ENCODE results near the gene MYO1H.
"Not testable (repeated sequence)": the region's sequence is repeated elsewhere in the genome, so short reads cannot be mapped to it uniquely, and the experiment has no call there.

MYO1H gene

DNA sequence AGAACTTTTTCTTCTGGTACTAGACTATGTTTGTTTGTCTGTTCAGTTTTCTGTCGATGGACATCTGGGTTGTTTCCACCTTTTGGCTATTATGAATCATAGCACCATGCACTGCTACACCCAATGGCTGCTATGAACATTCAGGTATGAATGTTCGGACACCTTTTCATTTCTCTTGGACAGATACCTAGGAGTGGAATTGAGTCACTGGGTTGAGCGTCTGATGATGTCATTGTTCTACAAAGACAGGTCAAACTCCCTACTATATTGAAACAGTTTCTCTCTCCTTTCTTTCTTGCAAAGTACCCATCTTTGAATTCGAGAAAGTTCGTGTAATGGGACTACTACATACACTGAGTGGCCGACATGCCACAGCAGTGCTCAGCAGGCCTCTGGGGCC lies 84.7 kb downstream of the MYO1H start:
- no peaks in the 10 kb centered on the region for H3K9me3 ChIP-seq (ENCODE audit: control insufficient read depth in 5 of 5, low read length in 5 of 5)
- no peaks in the 10 kb centered on the region for H3K36me3 ChIP-seq (ENCODE audit: control insufficient read depth in 5 of 5, insufficient read depth in 5 of 5, low read length in 5 of 5)
- no peaks in the 10 kb centered on the region for H3K27me3 ChIP-seq (ENCODE audit: control insufficient read depth in 5 of 5, insufficient read depth in 4 of 5, low read length in 5 of 5)
- H3K9ac ChIP-seq (ENCODE audit: low read length in 5 of 5), result no peak overlapping the region
- H3K4me1 ChIP-seq (ENCODE audit: control insufficient read depth in 5 of 5, insufficient read depth in 5 of 5, low read length in 5 of 5), result peaks cover 2 to 31% (median 19%) of the 10 kb centered on the region in 5 donors
- no peak overlapping the region for H3K27ac ChIP-seq (ENCODE audit: low read depth, low read length)
- H3K4me3 ChIP-seq (ENCODE audit: low read depth in 1 of 5, low read length in 5 of 5), result no peak overlapping the region

GRCh38 chr12:109432842-109433304 lies 85.2 kb downstream of the MYO1H start:
- H3K4me3 ChIP-seq (ENCODE audit: low read depth in 1 of 5, low read length in 5 of 5), result peak overlapping the region in 2 of 5 donors; percentile 24 to 40
- H3K9ac ChIP-seq (ENCODE audit: low read length in 5 of 5), result peak overlapping the region in 1 of 5 donors; percentile 24
- H3K27ac ChIP-seq (ENCODE audit: low read depth, low read length), result peak overlapping the region; percentile 62
- H3K36me3 ChIP-seq (ENCODE audit: control insufficient read depth in 5 of 5, insufficient read depth in 5 of 5, low read length in 5 of 5), result no peaks in the 10 kb centered on the region
- H3K9me3 ChIP-seq (ENCODE audit: control insufficient read depth in 5 of 5, low read length in 5 of 5), result no peaks in the 10 kb centered on the region
- H3K27me3 ChIP-seq (ENCODE audit: control insufficient read depth in 5 of 5, insufficient read depth in 4 of 5, low read length in 5 of 5), result no peaks in the 10 kb centered on the region
- peaks cover 2 to 31% (median 19%) of the 10 kb centered on the region in 5 donors for H3K4me1 ChIP-seq (ENCODE audit: control insufficient read depth in 5 of 5, insufficient read depth in 5 of 5, low read length in 5 of 5)

GRCh38 chr12:109433618-109434017 lies 85.9 kb downstream of the MYO1H start:
- H3K27ac ChIP-seq (ENCODE audit: low read depth, low read length), result peak overlapping the region; percentile 62
- no peaks in the 10 kb centered on the region for H3K36me3 ChIP-seq (ENCODE audit: control insufficient read depth in 5 of 5, insufficient read depth in 5 of 5, low read length in 5 of 5)

GRCh38 chr12:109434582-109434981 lies 86.9 kb downstream of the MYO1H start:
- Histone ChIP-seq H3K27me3 (ENCODE audit: control insufficient read depth in 5 of 5, insufficient read depth in 4 of 5, low read length in 5 of 5) (no peaks in the 10 kb centered on the region), H3K4me3 (ENCODE audit: low read depth in 1 of 5, low read length in 5 of 5) (no peak overlapping the region), H3K27ac (ENCODE audit: low read depth, low read length) (peak overlapping the region; percentile 62), H3K9ac (ENCODE audit: low read length in 5 of 5) (no peak overlapping the region), H3K36me3 (ENCODE audit: control insufficient read depth in 5 of 5, insufficient read depth in 5 of 5, low read length in 5 of 5) (no peaks in the 10 kb centered on the region), H3K9me3 (ENCODE audit: control insufficient read depth in 5 of 5, low read length in 5 of 5) (no peaks in the 10 kb centered on the region), H3K4me1 (ENCODE audit: control insufficient read depth in 5 of 5, insufficient read depth in 5 of 5, low read length in 5 of 5) (peaks cover 2 to 39% (median 28%) of the 10 kb centered on the region in 5 donors)

More at GRCh38 chr12:109433618-109434017, 85.9 kb downstream of the MYO1H start:
- H3K4me1 ChIP-seq (ENCODE audit: control insufficient read depth in 5 of 5, insufficient read depth in 5 of 5, low read length in 5 of 5), result peaks cover 2 to 32% (median 20%) of the 10 kb centered on the region in 5 donors
- no peak overlapping the region for H3K9ac ChIP-seq (ENCODE audit: low read length in 5 of 5)
- no peaks in the 10 kb centered on the region for H3K9me3 ChIP-seq (ENCODE audit: control insufficient read depth in 5 of 5, low read length in 5 of 5)
- no peak overlapping the region for H3K4me3 ChIP-seq (ENCODE audit: low read depth in 1 of 5, low read length in 5 of 5)
- no peaks in the 10 kb centered on the region for H3K27me3 ChIP-seq (ENCODE audit: control insufficient read depth in 5 of 5, insufficient read depth in 4 of 5, low read length in 5 of 5)

DNA sequence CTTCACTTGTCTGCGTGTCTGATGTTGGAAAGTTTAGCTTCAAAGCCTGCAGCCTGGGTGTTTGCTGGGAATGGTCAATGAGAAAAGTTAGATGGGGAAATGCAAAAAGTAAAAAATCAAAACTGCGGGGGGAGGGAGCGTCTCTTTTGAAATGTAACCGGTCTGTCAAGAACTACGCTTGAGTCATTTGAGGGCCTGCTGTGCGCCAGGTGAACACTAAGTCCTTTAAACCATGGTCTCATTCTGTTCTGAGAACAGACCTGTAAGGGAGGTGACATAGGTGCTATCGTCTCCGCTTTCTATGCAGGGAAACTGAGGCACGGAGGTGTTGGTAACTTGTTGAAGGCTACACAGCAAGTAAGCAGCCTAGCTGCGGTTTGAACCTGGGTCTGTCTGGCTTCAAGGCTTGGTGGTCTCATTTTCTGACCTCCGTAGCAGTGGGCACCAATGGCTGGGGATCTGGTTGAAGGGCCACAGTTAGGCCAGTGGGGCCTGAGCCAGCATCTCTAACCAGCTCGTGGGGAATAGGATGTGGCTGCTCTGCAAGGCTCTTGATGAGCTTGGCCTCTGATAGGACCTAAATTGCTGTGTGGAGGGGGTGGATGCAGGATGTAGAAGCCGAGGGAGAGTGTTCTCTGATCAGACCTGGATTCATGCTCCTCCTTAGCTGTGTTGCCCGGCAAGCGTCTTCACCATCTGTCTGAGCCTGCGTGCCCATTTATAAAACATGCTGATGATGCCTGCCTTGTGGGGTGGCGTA lies 87.9 kb downstream of the MYO1H start:
- Histone ChIP-seq H3K9me3 (ENCODE audit: control insufficient read depth in 5 of 5, low read length in 5 of 5) (no peaks in the 10 kb centered on the region), H3K36me3 (ENCODE audit: control insufficient read depth in 5 of 5, insufficient read depth in 5 of 5, low read length in 5 of 5) (no peaks in the 10 kb centered on the region), H3K27me3 (ENCODE audit: control insufficient read depth in 5 of 5, insufficient read depth in 4 of 5, low read length in 5 of 5) (no peaks in the 10 kb centered on the region), H3K4me1 (ENCODE audit: control insufficient read depth in 5 of 5, insufficient read depth in 5 of 5, low read length in 5 of 5) (peaks cover 2 to 44% (median 34%) of the 10 kb centered on the region in 5 donors), H3K27ac (ENCODE audit: low read depth, low read length) (no peak overlapping the region), H3K4me3 (ENCODE audit: low read depth in 1 of 5, low read length in 5 of 5) (no peak overlapping the region), H3K9ac (ENCODE audit: low read length in 5 of 5) (no peak overlapping the region)

DNA sequence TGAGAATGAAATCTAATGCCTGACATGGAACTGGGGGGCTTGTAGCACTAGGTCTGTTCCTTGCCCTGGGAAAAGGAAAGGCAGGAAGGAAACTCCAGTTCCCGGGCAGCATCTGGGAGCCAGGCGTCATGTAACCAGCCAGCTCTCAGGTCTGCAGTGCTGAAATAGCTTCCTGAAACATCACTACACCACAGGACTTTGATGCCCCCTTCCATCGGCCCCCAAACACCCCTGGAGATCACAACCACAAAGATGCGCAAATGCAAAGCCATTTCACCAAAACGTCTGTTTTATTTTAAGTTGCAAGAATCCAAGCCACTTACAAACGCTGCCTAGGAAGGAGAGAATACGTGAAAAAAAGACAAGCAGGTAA lies 88.5 kb downstream of the MYO1H start:
- Histone ChIP-seq H3K4me1 (ENCODE audit: control insufficient read depth in 5 of 5, insufficient read depth in 5 of 5, low read length in 5 of 5) (peaks cover 2 to 49% (median 40%) of the 10 kb centered on the region in 5 donors), H3K9me3 (ENCODE audit: control insufficient read depth in 5 of 5, low read length in 5 of 5) (no peaks in the 10 kb centered on the region), H3K27ac (ENCODE audit: low read depth, low read length) (no peak overlapping the region), H3K4me3 (ENCODE audit: low read depth in 1 of 5, low read length in 5 of 5) (no peak overlapping the region), H3K27me3 (ENCODE audit: control insufficient read depth in 5 of 5, insufficient read depth in 4 of 5, low read length in 5 of 5) (no peaks in the 10 kb centered on the region), H3K36me3 (ENCODE audit: control insufficient read depth in 5 of 5, insufficient read depth in 5 of 5, low read length in 5 of 5) (peaks cover 0 to under 1% (median 0%) of the 10 kb centered on the region in 5 donors), H3K9ac (ENCODE audit: low read length in 5 of 5) (no peak overlapping the region)

- no peaks in the 10 kb centered on the region for H3K27me3 ChIP-seq (ENCODE audit: control insufficient read depth in 5 of 5, insufficient read depth in 4 of 5, low read length in 5 of 5)
- peaks cover 0 to 14% (median 2%) of the 10 kb centered on the region in 5 donors for H3K36me3 ChIP-seq (ENCODE audit: control insufficient read depth in 5 of 5, insufficient read depth in 5 of 5, low read length in 5 of 5)
- H3K9me3 ChIP-seq (ENCODE audit: control insufficient read depth in 5 of 5, low read length in 5 of 5), result no peaks in the 10 kb centered on the region
- peaks cover 7 to 56% (median 43%) of the 10 kb centered on the region in 5 donors for H3K4me1 ChIP-seq (ENCODE audit: control insufficient read depth in 5 of 5, insufficient read depth in 5 of 5, low read length in 5 of 5)
- no peak overlapping the region for H3K9ac ChIP-seq (ENCODE audit: low read length in 5 of 5)
- no peak overlapping the region for H3K4me3 ChIP-seq (ENCODE audit: low read depth in 1 of 5, low read length in 5 of 5)
- H3K27ac ChIP-seq (ENCODE audit: low read depth, low read length), result peak overlapping the region; percentile 67
These were observed 91.5 kb downstream of the MYO1H start for GRCh38 chr12:109439181-109439580.

- Histone ChIP-seq H3K36me3 (ENCODE audit: control insufficient read depth in 5 of 5, insufficient read depth in 5 of 5, low read length in 5 of 5) (peaks cover 0 to 22% (median 5%) of the 10 kb centered on the region in 5 donors), H3K4me1 (ENCODE audit: control insufficient read depth in 5 of 5, insufficient read depth in 5 of 5, low read length in 5 of 5) (peaks cover 10 to 58% (median 46%) of the 10 kb centered on the region in 5 donors), H3K27ac (ENCODE audit: low read depth, low read length) (peak overlapping the region; percentile 67)
- H3K27me3 ChIP-seq (ENCODE audit: control insufficient read depth in 5 of 5, insufficient read depth in 4 of 5, low read length in 5 of 5); H3K4me3 ChIP-seq (ENCODE audit: low read depth in 1 of 5, low read length in 5 of 5); H3K9me3 ChIP-seq (ENCODE audit: control insufficient read depth in 5 of 5, low read length in 5 of 5); H3K9ac ChIP-seq (ENCODE audit: low read length in 5 of 5): not testable (repeated sequence)
These were observed 92.3 kb downstream of the MYO1H start for GRCh38 chr12:109439951-109440350.

DNA sequence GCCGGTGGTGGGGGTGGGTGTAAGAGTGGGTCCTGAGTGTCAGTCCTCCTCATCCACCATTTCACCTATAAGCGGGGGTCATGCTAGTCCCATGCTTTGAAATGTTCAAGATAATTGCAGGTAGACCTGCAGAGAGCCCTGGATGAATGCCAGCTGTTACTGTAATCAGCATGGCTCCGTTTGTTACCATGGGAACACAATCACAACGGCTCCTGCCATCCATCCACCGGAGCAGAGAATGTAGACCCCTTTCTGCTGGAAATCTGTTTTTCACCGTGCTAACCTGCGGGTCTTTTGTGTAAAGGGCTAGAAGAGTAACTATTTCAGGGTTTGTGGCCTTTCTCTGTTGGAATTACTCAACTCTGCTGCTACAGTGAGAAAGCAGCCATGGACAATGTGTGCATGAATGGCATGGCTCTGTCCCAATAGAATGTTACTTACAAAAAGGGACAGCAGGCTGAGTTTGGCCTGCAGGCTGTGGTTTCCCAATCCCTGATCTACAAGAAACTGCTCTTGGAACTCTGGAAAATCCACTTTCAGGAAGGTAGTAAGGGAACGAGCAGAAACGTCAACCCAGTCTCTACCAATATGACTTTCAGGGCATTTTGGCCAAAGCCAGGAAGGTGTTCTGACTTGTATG lies 93.3 kb downstream of the MYO1H start:
- peak overlapping the region; percentile 55 for H3K27ac ChIP-seq (ENCODE audit: low read depth, low read length)
- no peaks in the 10 kb centered on the region for H3K9me3 ChIP-seq (ENCODE audit: control insufficient read depth in 5 of 5, low read length in 5 of 5)
- H3K36me3 ChIP-seq (ENCODE audit: control insufficient read depth in 5 of 5, insufficient read depth in 5 of 5, low read length in 5 of 5), result peaks cover 0 to 28% (median 7%) of the 10 kb centered on the region in 5 donors
- H3K9ac ChIP-seq (ENCODE audit: low read length in 5 of 5), result no peak overlapping the region
- no peak overlapping the region for H3K4me3 ChIP-seq (ENCODE audit: low read depth in 1 of 5, low read length in 5 of 5)
- peaks cover 8 to 64% (median 53%) of the 10 kb centered on the region in 5 donors for H3K4me1 ChIP-seq (ENCODE audit: control insufficient read depth in 5 of 5, insufficient read depth in 5 of 5, low read length in 5 of 5)
- H3K27me3 ChIP-seq (ENCODE audit: control insufficient read depth in 5 of 5, insufficient read depth in 4 of 5, low read length in 5 of 5), result no peaks in the 10 kb centered on the region

DNA sequence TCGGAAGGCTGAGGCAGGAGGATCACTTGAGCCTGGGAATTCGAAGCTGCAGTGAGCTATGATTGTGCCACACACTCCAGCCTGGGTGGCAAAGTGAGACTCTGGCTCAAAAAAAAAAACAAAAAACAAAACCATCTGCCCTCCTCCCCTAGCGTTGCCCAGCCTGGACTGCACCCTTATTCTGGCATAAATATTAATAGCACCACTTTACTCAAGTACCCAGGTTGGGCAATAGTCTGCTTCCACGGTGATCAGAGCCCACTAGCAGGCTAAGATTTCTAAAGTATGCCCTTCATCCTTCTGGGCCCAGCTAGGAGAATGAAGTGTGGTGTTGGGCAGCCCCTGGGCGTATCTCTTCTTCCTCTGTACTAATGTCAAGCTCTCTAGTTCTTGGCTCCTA lies 96.1 kb downstream of the MYO1H start:
- peaks cover 5 to 55% (median 31%) of the 10 kb centered on the region in 5 donors for H3K36me3 ChIP-seq (ENCODE audit: control insufficient read depth in 5 of 5, insufficient read depth in 5 of 5, low read length in 5 of 5)
- no peaks in the 10 kb centered on the region for H3K27me3 ChIP-seq (ENCODE audit: control insufficient read depth in 5 of 5, insufficient read depth in 4 of 5, low read length in 5 of 5)
- no peak overlapping the region for H3K4me3 ChIP-seq (ENCODE audit: low read depth in 1 of 5, low read length in 5 of 5)
- H3K9ac ChIP-seq (ENCODE audit: low read length in 5 of 5), result peak overlapping the region in 2 of 5 donors; percentile 0 to 56
- peaks cover 8 to 64% (median 58%) of the 10 kb centered on the region in 5 donors for H3K4me1 ChIP-seq (ENCODE audit: control insufficient read depth in 5 of 5, insufficient read depth in 5 of 5, low read length in 5 of 5)
- H3K9me3 ChIP-seq (ENCODE audit: control insufficient read depth in 5 of 5, low read length in 5 of 5), result no peaks in the 10 kb centered on the region
- H3K27ac ChIP-seq (ENCODE audit: low read depth, low read length), result peak overlapping the region; percentile 55
